C4-2B (cell line): Measurements from ENCODE around the gene USH2A.
A peak's percentile ranks its signal among the peaks of the same experiment; 100 is the strongest.

Experiments used
- H3K27ac ChIP-seq: fragments of 450-650 bp; 2 replicates; pipeline ENCODE4 v1.5.1; 2017
- CTCF ChIP-seq: fragments of 450-650 bp; conservative IDR thresholded peaks from 2 replicates; pipeline ENCODE4 v1.5.1; 2017; ENCODE audit warnings: mild to moderate bottlenecking
- ZFX ChIP-seq: fragments of 450-650 bp; IDR thresholded peaks from 2 replicates; pipeline ENCODE4 v1.6.1; 2017

The USH2A gene

GRCh38 chr1:215895276-215895675 lies 528.0 kb downstream of the USH2A start:
- TF ChIP-seq ZFX: no peak
- TF ChIP-seq CTCF: no peak
- no peak overlapping the region for H3K27ac ChIP-seq

GRCh38 chr1:215894617-215895016 lies 528.6 kb downstream of the USH2A start:
- H3K27ac ChIP-seq: no peak overlapping the region
- TF ChIP-seq CTCF (no peak), ZFX (no peak)

- H3K27ac ChIP-seq: no peak overlapping the region
- TF ChIP-seq ZFX: no peak
- no peak for TF ChIP-seq CTCF
Observed at GRCh38 chr1:215891266-215892057, 531.8 kb downstream of the USH2A start.

GRCh38 chr1:215890438-215890837 lies 532.8 kb downstream of the USH2A start:
- TF ChIP-seq ZFX (no peak), CTCF (no peak)
- no peak overlapping the region for H3K27ac ChIP-seq

- TF ChIP-seq CTCF (no peak), ZFX (no peak)
- no peak overlapping the region for H3K27ac ChIP-seq
Observed at GRCh38 chr1:215889871-215890270, 533.4 kb downstream of the USH2A start.

- TF ChIP-seq CTCF: peak; percentile 19; the same call in 1 of the 2 replicates
- no peak for TF ChIP-seq ZFX
- H3K27ac ChIP-seq: no peak overlapping the region
Observed at GRCh38 chr1:215888159-215888558, 535.1 kb downstream of the USH2A start.

GRCh38 chr1:215887627-215888026 lies 535.6 kb downstream of the USH2A start:
- TF ChIP-seq CTCF: no peak
- TF ChIP-seq ZFX: no peak
- no peak overlapping the region for H3K27ac ChIP-seq
